HG03159 (cell line): ENCODE data around the gene HPDL.

Experiments used
- ATAC-seq: cut with Tn5 transposase; IDR thresholded peaks from one replicate; pipeline ENCODE4 v1.9.1; 2021; ENCODE audit warnings: mild to moderate bottlenecking, moderate library complexity; ENCODE audit not compliant: unreplicated experiment

Gene HPDL

GRCh38 chr1:45321444-45321843 is 5.3 kb upstream of the HPDL start:
- ATAC-seq = no peak

- ATAC-seq = no peak
Measured at GRCh38 chr1:45322486-45323040, 4.1 kb upstream of the HPDL start.

GRCh38 chr1:45325851-45326506 is 716 bp upstream of the HPDL start:
- ATAC-seq = no peak

- ATAC-seq = no peak
Measured at GRCh38 chr1:45327644-45328515, 1.2 kb downstream of the HPDL start.

GRCh38 chr1:45328680-45329079 is 2.0 kb downstream of the HPDL start:
- ATAC-seq = no peak

- no peak for ATAC-seq
Measured at GRCh38 chr1:45329445-45329844, 2.8 kb downstream of the HPDL start.

- ATAC-seq = no peak
Measured at GRCh38 chr1:45331436-45332345, 5.0 kb downstream of the HPDL start.

GRCh38 chr1:45332346-45332720 is 5.6 kb downstream of the HPDL start:
- ATAC-seq = no peak

GRCh38 chr1:45334308-45335245 is 7.9 kb downstream of the HPDL start:
- ATAC-seq = no peak

GRCh38 chr1:45335855-45336324 is 9.2 kb downstream of the HPDL start:
- ATAC-seq = no peak

- ATAC-seq = no peak
Measured at GRCh38 chr1:45337630-45338325, 11.1 kb downstream of the HPDL start.

GRCh38 chr1:45339789-45340558 is 13.3 kb downstream of the HPDL start, which contains the start of the genes MUTYH and TOE1:
MUTYH (minus strand) TSS chr1:45340440; CDS start chr1:45334505, 5,935 bp downstream.
TOE1 (plus strand) TSS chr1:45340170; CDS start chr1:45340253, 83 bp downstream.
- peak; percentile 84 for ATAC-seq

GRCh38 chr1:45340816-45341466 is 14.2 kb downstream of the HPDL start:
- ATAC-seq = no peak

- no peak for ATAC-seq
Measured at GRCh38 chr1:45344499-45344898, 17.8 kb downstream of the HPDL start.

- no peak for ATAC-seq
Measured at GRCh38 chr1:45345014-45345413, 18.3 kb downstream of the HPDL start.

GRCh38 chr1:45346473-45346872 is 19.8 kb downstream of the HPDL start:
- ATAC-seq = no peak

- no peak for ATAC-seq
Measured at GRCh38 chr1:45348020-45348419, 21.3 kb downstream of the HPDL start.

- no peak for ATAC-seq
Measured at GRCh38 chr1:45348609-45348965, 21.9 kb downstream of the HPDL start.
